ENCODE measurements around the gene OTUD1. TPM values are rescaled to one million over a fixed set of nuclear protein-coding genes. Genes with fewer than 3 reads are reported as not detected.

The OTUD1 gene
- total RNA-seq, 1 donor from 2014 or later: 13.8 TPM

DNA sequence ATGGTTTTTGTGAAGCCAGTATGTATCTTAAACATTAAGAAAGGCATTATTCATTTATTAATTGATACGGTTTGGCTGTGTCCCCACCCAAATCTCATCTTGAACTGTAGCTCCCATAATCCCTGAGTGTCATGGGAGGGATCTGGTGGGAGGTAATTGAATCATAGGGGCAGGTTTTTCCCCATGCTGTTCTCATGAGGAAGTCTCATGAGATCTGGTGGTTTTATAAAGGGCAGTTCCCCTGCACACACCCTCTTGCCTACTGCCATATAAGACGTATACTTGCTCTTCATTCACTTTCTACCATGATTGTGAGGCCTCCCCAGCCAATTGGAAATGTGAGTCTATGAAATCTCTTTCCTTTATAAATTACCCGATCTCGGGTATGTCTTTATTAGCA lies 28.1 kb downstream of the OTUD1 start:
- DNase-seq (ENCODE audit: low spot score): no peak

DNA sequence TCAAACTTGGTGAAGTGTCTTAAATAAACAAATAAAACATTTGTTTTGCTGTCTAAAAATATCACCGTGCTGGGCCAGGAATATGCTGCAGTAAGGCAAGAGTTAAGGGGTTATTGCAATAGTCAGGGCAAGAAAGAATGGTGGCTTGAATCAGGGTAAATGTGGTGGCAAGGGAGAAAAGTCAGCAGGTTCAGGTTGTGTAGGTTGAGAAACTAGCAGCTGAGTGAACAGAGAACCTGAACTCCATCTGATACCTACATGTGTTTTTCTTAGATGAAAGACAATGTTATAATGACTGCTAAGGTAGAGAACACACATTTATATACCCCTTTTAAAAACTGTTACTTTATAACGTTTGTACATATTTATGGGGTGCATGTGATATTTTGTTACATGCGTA lies 28.7 kb downstream of the OTUD1 start:
- no peak for DNase-seq (ENCODE audit: low spot score)

DNA sequence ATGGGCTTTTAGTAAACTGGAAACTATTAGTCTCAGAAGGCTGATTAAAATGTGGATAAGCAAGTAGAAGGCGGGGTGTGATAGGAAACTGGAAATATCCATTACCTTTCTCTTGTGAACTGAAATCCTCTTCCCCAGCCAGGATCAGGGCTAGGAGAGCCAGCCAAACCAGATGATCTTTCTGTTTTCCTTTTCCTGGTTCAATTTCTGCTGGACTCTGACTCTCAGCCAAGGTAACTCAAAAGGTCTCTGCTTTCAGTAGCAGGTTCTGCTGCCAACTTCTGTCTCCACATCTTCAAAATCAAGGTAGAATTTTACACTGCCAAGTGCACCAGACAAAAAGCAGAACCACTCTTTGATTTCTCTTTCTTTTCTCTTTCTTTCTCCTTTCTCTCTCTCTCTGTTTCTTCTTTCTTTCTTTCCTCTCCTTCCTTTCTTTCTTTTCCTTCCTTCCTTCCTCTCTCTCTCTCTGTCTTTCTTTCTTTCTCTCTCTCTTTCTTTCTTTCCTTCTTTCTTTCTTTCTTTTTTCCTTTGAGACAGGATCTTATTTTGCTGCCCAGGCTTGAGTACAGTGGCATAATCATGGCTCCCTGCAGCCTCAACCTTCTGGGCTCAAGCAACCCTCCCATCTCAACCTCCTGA lies 30.8 kb downstream of the OTUD1 start:
- no peak for DNase-seq (ENCODE audit: low spot score)

DNA sequence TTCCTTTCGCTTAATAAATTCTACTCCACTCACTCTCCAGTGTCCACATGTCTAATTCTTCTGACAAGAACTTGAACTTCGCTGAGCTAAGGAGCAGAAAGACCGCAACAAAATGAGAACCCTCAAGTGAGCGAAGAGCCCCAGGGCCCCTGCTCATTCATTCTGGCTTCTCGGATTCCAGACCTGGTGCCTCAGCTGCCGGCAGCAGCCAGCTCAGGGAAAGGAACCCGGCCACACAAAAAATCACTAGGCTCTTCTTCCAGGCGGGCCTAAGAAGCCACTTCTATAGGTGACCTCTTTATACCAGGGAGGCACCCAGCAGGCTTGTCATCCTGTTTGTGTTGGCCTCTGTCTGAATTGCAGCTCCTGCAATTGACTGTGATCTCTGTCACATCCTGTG lies 33.3 kb downstream of the OTUD1 start:
- DNase-seq (ENCODE audit: low spot score): no peak

DNA sequence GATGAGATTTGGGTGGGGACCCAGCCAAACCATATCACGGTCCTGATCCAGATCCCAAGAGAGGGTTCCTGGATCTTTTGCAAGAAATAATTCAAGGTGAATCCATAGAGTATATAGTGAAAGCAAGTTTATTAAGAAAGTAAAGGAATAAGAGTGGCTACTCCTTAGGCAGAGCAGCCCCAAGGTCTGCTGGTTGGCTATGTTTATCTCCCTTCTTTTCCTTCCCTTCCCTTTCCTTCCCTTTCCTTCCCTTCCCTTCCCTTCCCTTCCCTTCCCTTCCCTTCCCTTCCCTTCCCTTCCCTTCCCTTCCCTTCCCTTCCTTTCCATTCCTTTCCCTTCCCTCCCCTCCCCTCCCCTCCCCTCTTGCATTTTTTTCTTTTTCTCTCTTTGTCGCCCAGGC lies 35.2 kb downstream of the OTUD1 start:
- no peak for DNase-seq (ENCODE audit: low spot score)

DNA sequence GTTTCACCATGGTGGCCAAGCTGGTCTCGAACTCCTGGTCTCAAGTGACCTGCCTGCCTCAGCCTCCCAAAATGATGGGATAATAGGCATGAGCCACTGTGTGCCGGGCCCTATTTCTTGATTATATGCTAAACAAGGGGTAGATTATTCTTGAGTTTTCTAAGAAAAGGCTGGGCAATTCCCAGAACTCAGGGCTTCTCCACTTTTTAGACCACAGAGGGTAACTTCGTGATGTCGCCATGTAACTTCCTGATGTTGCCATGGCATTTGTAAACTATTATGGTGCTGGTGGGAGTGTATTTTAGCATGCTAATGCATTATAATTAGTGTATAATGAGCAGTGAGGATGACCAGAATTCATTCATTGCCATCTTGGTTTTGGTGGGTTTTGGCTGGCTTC lies 35.8 kb downstream of the OTUD1 start:
- no peak for DNase-seq (ENCODE audit: low spot score)

DNA sequence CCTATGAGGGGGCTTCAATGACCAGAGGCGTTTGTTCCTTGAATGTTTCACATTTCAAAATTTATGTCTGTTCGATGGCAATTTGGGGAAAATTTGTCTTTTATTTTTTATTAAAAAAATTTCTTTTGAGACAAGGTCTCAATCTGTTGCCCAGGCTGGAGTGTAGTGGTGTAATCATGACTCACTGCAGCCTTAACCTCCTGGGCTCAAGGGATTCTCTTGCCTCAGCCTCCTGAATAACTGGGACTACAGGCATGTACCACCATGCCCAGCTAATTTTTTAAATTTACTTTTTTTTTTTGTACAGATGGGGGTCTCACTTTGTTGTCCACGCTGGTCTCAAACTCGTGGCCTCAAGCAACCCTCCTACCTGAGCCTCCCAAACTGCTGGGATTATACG lies 39.7 kb downstream of the OTUD1 start:
- no peak for DNase-seq (ENCODE audit: low spot score)

DNA sequence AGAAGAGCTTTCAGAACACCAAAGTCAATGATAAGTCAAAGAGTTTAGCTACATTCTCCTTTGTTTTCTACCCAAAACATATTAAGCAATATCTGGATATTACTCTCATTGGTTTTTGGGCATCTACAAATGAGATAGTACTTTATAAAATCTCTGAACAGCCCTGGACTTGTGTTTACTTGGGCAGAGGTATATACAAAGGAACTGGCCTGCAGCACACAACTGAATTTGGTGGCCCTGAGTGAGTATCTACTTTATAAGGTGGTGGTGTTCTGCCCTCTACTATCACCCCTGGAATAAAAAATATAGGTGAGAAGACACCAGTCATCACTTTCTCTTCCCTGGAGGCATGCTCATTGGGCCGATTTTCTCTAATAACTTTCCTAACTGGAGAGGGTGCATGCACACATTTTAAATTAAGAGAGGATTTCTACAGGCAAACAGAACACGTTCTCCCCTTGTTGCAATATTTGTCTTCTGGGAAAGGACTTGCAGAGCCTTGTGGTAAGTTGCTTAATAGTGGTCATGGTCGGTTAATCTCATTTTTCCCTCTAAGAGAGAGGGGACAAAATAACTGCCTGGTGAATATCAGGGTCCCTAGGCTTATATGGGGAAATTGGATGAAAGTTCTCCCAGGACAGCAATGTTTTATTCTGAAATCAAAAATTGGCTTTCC lies 41.1 kb downstream of the OTUD1 start:
- DNase-seq (ENCODE audit: low spot score): no peak

DNA sequence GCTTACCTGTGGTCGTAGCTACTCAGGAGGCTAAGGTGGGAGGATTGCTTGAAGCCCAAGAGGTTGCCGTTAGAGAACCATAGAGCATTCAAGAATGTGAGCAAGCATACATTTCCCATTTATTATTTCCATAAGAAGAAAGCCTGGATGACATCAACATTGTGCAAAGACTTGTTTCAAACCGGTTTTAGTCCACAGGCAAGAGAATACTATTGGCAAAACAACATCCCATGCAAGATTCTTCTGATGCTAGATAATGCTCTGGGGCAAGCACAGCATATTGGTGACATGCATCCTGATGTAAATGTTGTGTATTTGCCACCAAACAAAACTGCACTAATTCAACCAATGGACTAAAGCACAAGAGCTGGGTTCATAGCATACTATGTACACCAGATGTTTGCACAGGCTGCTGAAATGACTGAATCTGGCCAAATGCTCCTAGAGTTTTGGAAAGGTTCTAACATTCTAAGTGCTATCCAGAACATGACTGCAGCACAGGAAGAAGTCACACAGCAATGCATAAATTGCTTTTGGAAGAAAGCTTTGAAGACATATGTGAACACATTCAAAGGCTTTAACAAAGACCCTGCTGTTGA lies 42.6 kb downstream of the OTUD1 start:
- DNase-seq (ENCODE audit: low spot score): no peak

DNA sequence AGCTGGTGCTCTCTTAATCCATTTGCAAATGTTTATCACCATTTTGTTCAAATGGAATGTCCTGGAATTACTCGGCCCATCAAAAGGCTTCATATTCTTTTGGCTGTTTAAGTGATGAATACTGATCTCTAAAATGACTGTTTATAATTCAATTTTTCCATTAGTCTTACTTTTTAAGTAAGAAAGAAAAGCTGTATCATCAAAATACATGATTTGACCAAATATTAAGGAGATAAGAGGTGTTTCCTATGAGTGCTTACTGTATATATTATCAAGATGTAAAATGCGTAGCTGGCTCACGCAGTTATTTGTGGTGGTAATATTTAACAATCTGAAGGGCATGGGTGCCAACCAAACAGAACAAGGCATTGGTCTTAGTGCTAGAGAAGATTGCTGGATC lies 51.2 kb downstream of the OTUD1 start:
- DNase-seq (ENCODE audit: low spot score): no peak

Small RNA genes lying within 50 kb of the gene (microRNA-seq; reads per million reads assigned to microRNA genes)
- gene MIR1254-2 (ENCODE audit: borderline number of aligned reads): not detected

Other genes with a start within 250 kb of the OTUD1 start
- not detected for gene PTF1A, start 246.8 kb upstream of the OTUD1 start, total RNA-seq
- gene C10orf67, start 94.3 kb upstream of the OTUD1 start, total RNA-seq: not detected